Dermis blood vessel endothelial cell (primary cell): ENCODE measurements around the gene IMPDH1. TPM values are rescaled to one million over a fixed set of nuclear protein-coding genes. Genes with fewer than 3 reads are reported as not detected.

ENCODE experiments used
- DNase-seq: peaks from one replicate; pipeline ENCODE4 v3.0.0; 2010
- total RNA-seq: library from RNA; depleted of rRNA; stranded (reverse); fragments of >200 nt; gene quantifications from 2 replicates; pipeline ENCODE4 v1.2.3, GENCODE V29; 2014

Gene IMPDH1
- total RNA-seq, 1 donor from 2014 or later: 59.6 TPM

- peak; percentile 85 for DNase-seq
Observed at GRCh38 chr7:128387216-128388144, 22.3 kb downstream of the IMPDH1 start.

GRCh38 chr7:128385988-128386925 lies 23.5 kb downstream of the IMPDH1 start:
- DNase-seq: no peak

- no peak for DNase-seq
Observed at GRCh38 chr7:128384726-128385125, 25.1 kb downstream of the IMPDH1 start.

GRCh38 chr7:128383776-128384175 lies 26.0 kb downstream of the IMPDH1 start:
- DNase-seq: no peak

GRCh38 chr7:128381161-128381821 lies 28.5 kb downstream of the IMPDH1 start:
- peak; percentile 30 for DNase-seq

- no peak for DNase-seq
Observed at GRCh38 chr7:128380483-128381106, 29.2 kb downstream of the IMPDH1 start.

- no peak for DNase-seq
Observed at GRCh38 chr7:128379900-128380479, 29.8 kb downstream of the IMPDH1 start.

GRCh38 chr7:128378637-128379036 lies 31.1 kb downstream of the IMPDH1 start:
- DNase-seq: no peak

- no peak for DNase-seq
Observed at GRCh38 chr7:128376077-128376476, 33.7 kb downstream of the IMPDH1 start.

- no peak for DNase-seq
Observed at GRCh38 chr7:128374041-128374440, 35.7 kb downstream of the IMPDH1 start.

GRCh38 chr7:128373606-128374005 lies 36.2 kb downstream of the IMPDH1 start:
- no peak for DNase-seq

- no peak for DNase-seq
Observed at GRCh38 chr7:128370491-128370890, 39.3 kb downstream of the IMPDH1 start.

- no peak for DNase-seq
Observed at GRCh38 chr7:128366986-128367385, 42.8 kb downstream of the IMPDH1 start.

GRCh38 chr7:128366300-128366699 lies 43.5 kb downstream of the IMPDH1 start:
- DNase-seq: no peak

- no peak for DNase-seq
Observed at GRCh38 chr7:128365432-128365831, 44.4 kb downstream of the IMPDH1 start.

GRCh38 chr7:128364166-128364870 lies 45.5 kb downstream of the IMPDH1 start:
- no peak for DNase-seq

- DNase-seq: no peak
Observed at GRCh38 chr7:128363261-128363721, 46.5 kb downstream of the IMPDH1 start.

GRCh38 chr7:128362670-128363069 lies 47.1 kb downstream of the IMPDH1 start:
- DNase-seq: no peak

GRCh38 chr7:128361411-128362379 lies 48.1 kb downstream of the IMPDH1 start, which contains the start of gene PRRT4:
PRRT4 (minus strand) TSS chr7:128361690.
- DNase-seq: peak; percentile 32

GRCh38 chr7:128360359-128360678 lies 49.5 kb downstream of the IMPDH1 start:
- no peak for DNase-seq
